Activated gamma-delta T cell treated with Interleukin-2 at 50 U/mL for 16 hours (primary cell): Measurements from ENCODE around the gene FITM2.

Source experiments
- DNase-seq: peaks from one replicate; pipeline ENCODE4 v3.0.0-alpha.2; 2020

The FITM2 gene

DNA sequence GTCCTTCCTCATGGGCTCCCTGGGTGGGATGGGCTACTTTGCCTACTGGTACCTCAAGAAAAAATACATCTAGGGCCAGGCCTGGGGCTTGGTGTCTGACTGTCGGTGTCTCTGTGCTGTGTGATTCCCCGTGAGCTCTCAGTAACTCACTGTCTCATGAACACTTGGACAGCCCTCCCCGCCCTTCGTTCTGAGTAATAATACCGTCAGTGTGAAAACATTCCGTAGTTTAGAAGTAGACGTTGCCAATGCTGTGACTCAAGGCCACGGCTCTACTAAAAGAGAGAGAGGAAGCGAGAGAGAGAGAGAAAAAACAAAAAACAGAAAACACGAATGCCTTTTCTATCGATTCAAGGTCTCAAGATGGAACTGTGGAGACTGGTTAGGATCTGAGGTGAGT is 31.8 kb downstream of the FITM2 start:
- no peak for DNase-seq

DNA sequence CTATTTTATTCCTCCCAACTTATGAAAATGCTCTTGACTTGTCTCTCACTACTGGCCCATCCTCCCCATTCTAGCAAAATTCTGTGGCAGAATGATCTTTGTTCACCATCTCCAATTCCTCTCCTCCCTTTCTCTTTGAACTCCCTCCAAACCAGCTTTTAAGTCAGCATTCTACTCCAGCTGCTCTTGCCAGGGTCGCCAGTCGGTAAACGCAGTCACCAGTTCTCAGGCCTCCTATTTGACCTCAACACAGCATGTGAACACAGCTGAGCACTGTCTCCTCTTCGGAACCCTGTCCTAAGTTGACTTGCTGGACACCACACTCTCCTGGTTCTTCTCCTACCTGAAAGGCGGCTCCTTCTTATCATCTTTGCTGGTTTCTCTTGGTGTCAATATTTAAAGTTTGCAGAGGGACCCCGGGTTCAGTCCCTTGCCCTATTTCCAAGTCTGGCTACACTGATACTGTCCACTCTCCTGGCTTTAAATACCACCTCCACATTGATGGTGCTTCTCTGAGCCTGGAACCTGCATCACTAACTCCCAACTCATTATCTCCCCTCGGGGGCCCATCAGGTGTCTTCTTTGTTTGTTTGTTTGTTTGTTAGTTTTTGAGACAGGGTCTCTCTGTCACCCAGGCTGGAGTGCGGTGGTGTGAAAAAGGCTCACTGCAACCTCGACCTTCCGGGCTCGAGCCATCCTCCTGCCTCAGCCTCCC is 36.5 kb downstream of the FITM2 start:
- DNase-seq, result no peak

DNA sequence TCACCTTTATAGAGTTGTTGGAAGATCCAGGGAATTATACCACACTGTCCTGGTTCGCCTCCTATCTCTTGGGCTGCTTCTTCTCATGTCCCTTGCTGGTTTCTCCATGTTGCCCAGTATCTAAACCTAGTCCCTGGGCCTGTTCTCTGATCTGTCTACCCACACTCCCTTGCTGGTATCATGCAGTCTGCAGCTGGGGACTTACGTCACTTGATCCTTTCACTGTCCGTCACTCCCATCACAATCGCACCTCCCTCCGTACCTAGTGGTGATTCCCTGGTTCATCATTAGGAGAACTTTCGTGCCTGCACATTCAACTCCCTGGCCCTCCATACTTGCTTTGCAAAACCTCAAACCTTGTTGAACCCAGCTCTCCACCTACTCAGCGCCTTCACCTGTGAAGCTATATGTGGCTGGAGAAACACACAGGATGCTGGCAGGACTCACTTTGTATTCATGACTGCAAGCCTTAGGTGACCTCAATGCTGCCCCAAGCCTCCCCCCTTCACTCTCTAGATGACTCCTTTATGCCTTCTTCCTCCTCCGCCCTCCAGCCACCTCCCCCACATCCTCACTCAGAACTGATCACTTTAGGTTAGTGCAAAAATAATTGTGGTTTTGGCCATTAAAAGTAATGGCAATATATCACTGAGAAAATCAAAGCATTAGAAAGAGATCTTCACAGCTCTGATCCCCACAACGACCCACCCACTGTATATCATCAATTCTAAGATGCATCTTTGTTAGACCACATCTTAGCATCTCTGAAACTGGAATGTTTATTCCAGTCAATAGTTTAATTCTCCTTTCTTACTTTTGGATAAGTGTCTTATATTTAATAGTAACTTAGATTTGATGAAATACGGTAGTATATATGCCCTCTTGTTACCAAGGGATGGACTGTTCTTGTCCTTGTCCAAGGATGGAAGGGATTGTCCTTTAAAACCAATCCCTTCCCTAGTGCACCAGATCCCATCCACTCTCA is 37.5 kb downstream of the FITM2 start:
- DNase-seq, result no peak

GRCh38 chr20:44271915-44272663 is 38.9 kb downstream of the FITM2 start:
- DNase-seq, result no peak

DNA sequence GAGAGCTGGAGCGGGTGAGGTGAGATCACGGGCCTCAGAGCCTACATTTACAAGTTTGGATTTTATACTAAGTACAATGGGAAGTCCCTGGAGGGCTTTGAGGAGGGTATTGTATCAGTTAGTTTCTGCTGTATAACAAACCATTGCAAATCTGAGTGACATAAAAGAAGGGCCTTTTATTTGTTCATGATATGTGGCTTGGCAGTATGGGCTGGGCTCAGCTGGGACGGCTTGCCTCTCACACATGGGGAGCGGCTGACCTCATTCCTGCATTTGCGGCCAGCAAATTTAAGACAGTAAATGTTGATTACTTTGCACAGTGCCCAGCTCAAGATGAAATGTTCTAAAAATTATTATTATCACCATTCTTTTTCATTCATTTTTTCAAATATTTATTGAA is 42.2 kb downstream of the FITM2 start:
- DNase-seq, result no peak

- DNase-seq, result no peak
Observed at GRCh38 chr20:44264287-44264686, 46.7 kb downstream of the FITM2 start.

GRCh38 chr20:44258226-44258890 is 52.6 kb downstream of the FITM2 start:
- no peak for DNase-seq

GRCh38 chr20:44256961-44257360 is 54.0 kb downstream of the FITM2 start:
- DNase-seq, result no peak

DNA sequence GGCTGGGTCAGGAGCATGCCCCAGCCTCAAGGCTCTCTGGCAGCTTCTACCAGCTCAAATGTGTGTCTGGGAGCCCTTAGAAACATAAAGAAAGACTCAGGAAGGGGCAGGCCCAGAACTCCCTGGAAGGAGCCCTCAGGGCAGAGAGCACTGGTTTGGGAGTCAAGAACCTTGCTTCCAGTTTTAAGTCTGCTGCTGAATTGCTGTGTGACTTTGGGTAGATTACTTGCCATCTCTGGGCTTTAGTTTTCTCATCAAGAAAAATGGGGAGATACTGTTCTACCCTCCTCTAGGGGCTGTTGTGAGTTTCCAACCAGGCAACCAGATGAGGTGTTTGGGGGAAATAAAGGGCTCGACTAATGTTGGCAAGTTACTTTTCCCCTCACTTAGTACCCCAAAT is 55.1 kb downstream of the FITM2 start:
- DNase-seq, result no peak

- no peak for DNase-seq
Observed at GRCh38 chr20:44254073-44254472, 56.9 kb downstream of the FITM2 start.

DNA sequence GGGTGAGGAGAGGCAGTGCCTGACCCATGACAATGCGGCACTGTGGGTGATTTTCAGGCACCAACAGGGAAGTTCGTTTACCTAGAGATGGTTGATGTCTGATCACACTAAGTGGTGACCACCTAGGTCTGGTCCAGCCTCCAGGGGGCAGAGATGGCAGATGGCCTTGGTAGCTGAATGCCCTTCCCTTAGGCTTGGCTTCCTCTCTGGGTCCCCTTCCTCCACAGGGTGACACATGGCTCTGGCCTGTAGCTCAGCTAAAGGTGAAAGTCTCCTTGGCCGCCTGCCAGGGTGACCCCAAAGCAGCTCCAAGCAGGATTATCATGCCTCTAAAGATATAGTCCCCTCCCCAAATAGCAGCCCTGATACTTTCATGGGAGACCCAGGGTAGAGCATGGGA is 57.5 kb downstream of the FITM2 start:
- DNase-seq, result no peak
